Islet precursor cell (in vitro differentiated cells): ENCODE measurements around the gene ZFAND6.

Experiments
- DNase-seq: peaks from one replicate; pipeline ENCODE4 v3.0.0-alpha.2; 2018

Gene ZFAND6

GRCh38 chr15:80173022-80173759 is 113.7 kb downstream of the ZFAND6 start:
- DNase-seq, result peak; percentile 88

DNA sequence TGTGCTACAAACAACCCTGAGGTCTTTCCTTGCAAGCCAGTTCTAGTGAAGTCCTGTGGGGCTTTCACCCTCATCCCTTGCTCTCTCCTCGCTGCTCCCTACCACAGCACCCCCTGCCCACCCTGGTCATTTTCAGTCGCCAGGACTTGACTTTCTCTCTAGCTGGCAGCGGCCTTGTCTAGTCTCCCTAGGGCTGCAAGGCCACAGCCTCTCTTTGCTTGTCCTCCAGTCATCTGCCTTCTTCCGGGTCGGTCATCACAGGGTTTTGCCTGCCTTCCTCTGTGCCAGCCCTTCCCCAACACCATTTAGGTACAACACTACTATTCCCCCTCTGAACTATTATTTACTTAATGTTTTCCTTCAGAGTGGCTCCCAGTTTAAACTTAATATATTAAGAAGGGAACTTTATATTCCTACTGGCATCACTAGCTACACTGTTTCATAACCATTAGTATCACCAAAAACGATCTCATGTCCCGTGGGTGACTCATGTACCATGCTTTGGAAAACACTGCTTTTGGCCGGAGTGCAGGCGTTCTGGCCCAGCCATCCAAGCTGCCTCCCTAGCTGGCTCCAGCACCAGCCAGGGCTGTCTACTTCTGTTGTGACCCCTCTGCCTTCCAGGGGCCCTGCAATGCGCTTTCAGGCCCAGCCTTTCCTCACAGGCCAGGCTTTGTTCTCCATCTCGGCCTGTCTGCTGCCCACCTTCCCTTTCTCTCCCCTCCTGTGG is 114.7 kb downstream of the ZFAND6 start:
- no peak for DNase-seq

DNA sequence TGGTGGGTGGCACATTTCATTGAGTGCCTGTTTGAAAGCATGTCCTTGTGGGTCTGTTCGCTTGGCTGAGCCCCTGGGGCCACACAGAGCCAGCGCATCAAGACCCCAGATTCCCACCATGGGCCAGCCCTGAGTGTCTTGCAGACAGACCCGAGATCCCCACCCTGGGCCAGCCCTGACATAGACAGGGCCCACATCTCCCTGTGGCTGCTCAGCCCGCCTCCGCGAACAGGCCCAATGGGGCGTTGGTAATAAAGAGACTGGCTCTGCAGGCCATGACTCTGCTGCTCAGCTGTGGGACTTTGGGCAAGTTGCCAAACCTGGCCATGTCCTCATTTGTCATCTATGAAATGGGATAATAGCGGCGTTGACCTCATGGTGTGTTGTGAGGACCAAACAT is 116.0 kb downstream of the ZFAND6 start:
- DNase-seq, result no peak

GRCh38 chr15:80176443-80176842 is 117.0 kb downstream of the ZFAND6 start:
- no peak for DNase-seq

DNA sequence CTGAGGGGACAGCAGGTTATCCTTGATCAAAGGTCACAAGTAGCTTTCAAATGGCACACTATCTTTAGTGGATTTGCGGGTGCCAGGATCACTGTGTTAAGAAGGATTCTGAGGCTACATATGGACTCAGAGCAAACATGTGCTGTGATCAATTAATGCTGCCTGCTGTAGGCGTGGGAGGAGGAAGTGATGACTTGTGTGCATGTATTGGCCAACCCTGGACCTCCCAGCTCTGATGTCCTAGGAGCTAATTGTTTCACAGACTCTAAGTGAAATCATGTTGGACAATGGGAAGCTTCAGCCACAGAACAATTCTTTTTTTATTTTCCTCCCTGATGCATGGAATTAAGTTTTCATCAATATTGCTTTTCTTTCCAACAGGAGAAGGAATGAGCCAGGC is 117.7 kb downstream of the ZFAND6 start:
- DNase-seq, result no peak

DNA sequence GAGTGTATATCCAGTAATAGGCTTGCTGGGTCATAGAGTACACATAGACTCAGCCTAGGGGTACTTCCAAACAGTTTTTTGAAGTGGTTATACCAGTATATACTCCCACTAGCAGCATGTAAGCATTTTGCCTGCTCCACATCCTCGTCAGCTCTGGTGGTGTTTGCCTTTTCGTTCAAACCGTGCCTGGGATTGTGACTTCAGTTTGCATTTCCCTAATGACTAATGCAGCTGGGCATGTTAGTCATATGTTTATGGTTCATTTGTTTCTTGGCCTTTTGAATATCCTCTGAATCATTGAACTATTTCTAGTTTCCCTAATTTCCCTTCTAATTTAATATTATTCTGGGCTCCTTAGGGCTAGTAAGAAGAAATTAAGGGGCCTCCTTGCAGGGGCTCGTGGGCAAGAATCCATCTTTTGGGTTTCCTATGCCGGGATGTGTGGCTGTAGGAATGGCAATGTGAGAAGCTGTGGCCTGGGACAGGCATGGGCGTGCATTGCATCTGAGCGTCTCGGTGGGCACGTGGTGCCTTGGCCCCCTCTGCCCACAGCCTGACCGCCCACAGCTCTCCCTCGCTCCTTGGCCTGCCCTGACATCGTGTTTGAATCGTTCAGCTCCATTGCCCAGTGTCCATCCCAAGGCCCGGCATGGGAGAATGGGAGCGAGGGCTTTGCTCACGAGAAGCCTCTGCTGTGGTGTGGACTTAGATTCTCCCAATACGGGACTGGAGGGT is 119.7 kb downstream of the ZFAND6 start:
- no peak for DNase-seq

- DNase-seq, result no peak
These were observed 120.5 kb downstream of the ZFAND6 start for GRCh38 chr15:80179935-80180334.

GRCh38 chr15:80180468-80180867 is 121.0 kb downstream of the ZFAND6 start:
- no peak for DNase-seq

DNA sequence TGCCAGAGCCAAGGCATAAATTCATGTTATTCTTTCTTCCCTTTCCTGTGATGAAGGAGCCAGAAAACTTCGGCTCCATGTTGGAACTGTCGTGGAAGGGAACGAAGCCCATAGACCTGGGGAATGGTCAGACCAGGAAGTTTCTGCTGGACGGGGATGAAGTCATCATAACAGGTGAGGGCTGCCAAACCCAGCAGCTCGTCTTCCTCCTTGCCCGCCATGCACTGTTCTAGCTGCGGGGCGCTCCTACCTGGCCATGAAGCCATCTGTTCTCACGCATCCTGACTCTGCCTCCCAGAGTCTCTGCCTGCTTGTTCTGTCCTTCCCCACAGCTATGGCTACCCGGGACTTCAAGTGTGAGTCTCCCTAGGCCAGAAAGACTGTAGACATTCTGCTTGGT is 121.5 kb downstream of the ZFAND6 start:
- no peak for DNase-seq

DNA sequence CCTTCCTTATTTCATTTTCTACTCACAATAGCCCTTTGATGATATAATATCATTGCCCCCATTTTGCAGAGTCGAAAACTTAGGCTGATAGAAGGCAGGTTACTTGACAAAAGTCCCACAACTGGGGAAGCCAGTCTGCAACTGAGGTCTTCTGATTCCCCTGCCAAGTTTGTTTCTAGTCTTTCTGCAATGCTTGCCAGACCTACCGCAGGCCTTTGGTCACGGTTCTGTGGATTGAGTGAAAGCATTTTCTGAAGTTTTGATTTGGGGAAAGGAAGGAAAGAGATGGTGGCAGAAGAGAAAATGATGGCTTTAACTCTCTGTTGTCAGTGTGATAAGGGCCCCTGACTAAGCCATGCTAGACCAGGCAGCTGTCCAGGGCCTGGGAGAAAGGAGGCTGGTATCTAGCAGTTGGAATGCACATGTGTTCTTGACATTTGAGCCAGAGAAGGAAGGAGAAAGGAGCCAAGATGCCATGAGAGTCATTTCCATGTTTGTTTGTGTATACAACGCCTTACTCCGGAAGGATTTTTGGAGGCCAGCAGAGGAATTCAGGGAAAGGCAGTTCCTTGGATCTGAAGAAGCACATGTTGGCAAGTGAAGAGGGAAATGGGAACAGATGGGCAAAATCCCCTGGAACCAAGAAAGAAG is 123.3 kb downstream of the ZFAND6 start:
- peak; percentile 38 for DNase-seq

GRCh38 chr15:80183306-80183705 is 123.8 kb downstream of the ZFAND6 start:
- DNase-seq, result peak; percentile 28

DNA sequence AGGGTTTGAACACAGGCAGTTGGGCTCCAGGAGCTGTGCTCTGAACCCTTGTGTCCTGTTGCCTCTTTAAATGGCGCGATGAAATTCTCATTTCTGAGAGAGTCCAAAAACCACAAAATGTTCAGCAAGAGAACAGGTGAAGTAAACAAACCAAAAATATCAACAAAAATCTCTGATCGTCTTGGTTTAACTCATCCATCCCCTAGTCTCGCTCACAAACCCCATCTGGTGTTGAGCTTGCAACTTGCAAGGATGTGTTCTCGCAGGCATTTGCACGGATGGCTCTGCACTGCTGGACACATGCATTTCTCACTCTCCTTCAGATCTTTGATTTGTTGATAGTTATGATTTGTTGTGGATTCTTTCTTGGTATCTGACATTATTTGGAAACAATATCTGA is 124.4 kb downstream of the ZFAND6 start:
- peak; percentile 51 for DNase-seq

GRCh38 chr15:80184554-80184953 is 125.1 kb downstream of the ZFAND6 start:
- peak; percentile 33 for DNase-seq

- peak; percentile 7 for DNase-seq
These were observed 125.7 kb downstream of the ZFAND6 start for GRCh38 chr15:80185152-80185551.

DNA sequence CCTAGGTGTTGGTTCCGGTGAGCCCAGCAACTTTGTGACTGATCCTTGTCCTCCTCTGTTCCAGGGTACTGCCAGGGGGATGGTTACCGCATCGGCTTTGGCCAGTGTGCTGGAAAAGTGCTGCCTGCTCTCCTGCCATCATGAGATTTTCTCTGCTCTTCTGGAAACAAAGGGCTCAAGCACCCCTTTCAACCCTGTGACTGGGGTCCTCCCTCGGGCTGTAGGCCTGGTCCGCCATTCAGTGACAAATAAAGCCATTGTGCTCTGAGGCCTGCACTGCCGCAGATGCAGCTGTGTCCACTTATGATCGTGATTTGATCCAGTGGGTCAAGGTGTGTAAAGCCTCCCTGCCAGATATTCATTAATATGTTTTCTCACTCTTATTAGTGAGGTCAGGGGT is 126.6 kb downstream of the ZFAND6 start:
- DNase-seq, result peak; percentile 37

- peak; percentile 1 for DNase-seq
These were observed 127.1 kb downstream of the ZFAND6 start for GRCh38 chr15:80186597-80186996.
